ENCODE results near the gene SAMD4B.

SAMD4B gene

GRCh38 chr19:39349326-39349725 lies 7.1 kb downstream of the SAMD4B start:
- DNase-seq (ENCODE audit: low read depth, low spot score): no peak
- H3K4me3 ChIP-seq: no peak overlapping the region
- H3K27ac ChIP-seq: no peak overlapping the region
- H3K9ac ChIP-seq (ENCODE audit: insufficient read length): no peak overlapping the region
- TF ChIP-seq FOXP2 (optimal IDR thresholded peaks at IDR 0.05; ENCODE audit: control extremely low read depth, extremely low read length, insufficient read depth): no peak
- no peak for TF ChIP-seq EZH2 (IDR thresholded peaks at IDR 0.05)
- no peak for TF ChIP-seq POLR2AphosphoS5 (IDR thresholded peaks at IDR 0.05; ENCODE audit: borderline replicate concordance, low read depth, low read length)
- peaks cover 52% of the 10 kb centered on the region for H3K36me3 ChIP-seq (ENCODE audit: insufficient read depth, low read length)
- H3K9me3 ChIP-seq (ENCODE audit: low read depth, low read length): no peaks in the 10 kb centered on the region

- Histone ChIP-seq H3K36me3 (ENCODE audit: insufficient read depth, low read length) (peaks cover 61% of the 10 kb centered on the region), H3K27ac (no peak overlapping the region), H3K9me3 (ENCODE audit: low read depth, low read length) (no peaks in the 10 kb centered on the region), H3K4me3 (no peak overlapping the region), H3K9ac (ENCODE audit: insufficient read length) (no peak overlapping the region)
- no peak for TF ChIP-seq FOXP2 (optimal IDR thresholded peaks at IDR 0.05; ENCODE audit: control extremely low read depth, extremely low read length, insufficient read depth)
- no peak for TF ChIP-seq POLR2AphosphoS5 (IDR thresholded peaks at IDR 0.05; ENCODE audit: borderline replicate concordance, low read depth, low read length)
- no peak for TF ChIP-seq EZH2 (IDR thresholded peaks at IDR 0.05)
- DNase-seq (ENCODE audit: low read depth, low spot score): no peak
Observed at GRCh38 chr19:39350156-39350555, 7.9 kb downstream of the SAMD4B start.

- Histone ChIP-seq H3K27ac (no peak overlapping the region), H3K9me3 (ENCODE audit: low read depth, low read length) (no peaks in the 10 kb centered on the region)
Observed at GRCh38 chr19:39351537-39352064, 9.4 kb downstream of the SAMD4B start.

DNA sequence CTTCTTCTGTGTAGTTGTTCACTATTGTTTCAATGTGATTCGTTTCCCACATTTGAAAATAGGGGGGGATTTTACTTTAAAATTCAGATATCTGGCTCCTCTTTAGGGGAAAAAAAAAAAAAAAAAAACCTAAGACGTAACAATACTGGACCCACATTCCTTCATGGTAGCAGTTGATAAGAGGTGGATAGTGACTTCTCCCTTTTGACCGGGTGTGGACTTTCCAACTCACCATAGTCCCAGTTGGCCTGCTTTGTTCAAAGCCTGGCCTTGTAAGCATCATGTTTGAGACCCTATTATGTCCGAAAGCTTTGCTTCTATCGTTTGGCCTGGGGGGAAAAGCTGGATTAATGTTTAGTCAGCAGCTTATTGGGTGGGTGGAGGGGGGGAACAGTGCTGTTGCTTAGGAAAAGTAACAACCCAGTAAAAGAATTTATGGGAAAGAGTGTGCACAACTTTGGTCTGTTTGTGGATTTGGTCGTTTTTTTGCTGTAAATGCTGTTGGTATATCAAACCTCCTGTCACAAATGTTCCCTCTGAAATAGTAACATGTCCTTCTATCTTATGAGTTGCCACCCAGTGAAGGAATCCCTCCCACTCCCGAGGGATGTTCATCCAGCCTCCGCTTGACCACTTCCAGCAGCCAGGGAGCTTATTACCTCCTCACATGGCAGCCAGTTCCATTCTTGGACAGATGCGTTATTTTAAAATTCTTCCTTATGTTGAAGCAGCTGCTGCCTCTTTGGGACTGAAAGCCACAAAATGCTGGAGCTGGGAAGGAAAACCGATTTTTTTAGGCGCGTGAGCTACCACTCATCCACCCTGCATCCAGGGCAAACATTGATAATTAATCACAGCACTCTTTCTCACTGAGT lies 10.4 kb downstream of the SAMD4B start:
- no peak for DNase-seq (ENCODE audit: low read depth, low spot score)
- H3K27ac ChIP-seq: peak overlapping the region; percentile 39; the same call in 1 of the 2 replicates
- H3K4me3 ChIP-seq: no peak overlapping the region
- TF ChIP-seq EZH2 (IDR thresholded peaks at IDR 0.05): no peak
- no peak overlapping the region for H3K9ac ChIP-seq (ENCODE audit: insufficient read length)
- H3K36me3 ChIP-seq (ENCODE audit: insufficient read depth, low read length): peaks cover 69% of the 10 kb centered on the region
- no peaks in the 10 kb centered on the region for H3K9me3 ChIP-seq (ENCODE audit: low read depth, low read length)

More at GRCh38 chr19:39351537-39352064, 9.4 kb downstream of the SAMD4B start:
- no peak for DNase-seq (ENCODE audit: low read depth, low spot score)
- Histone ChIP-seq H3K9ac (ENCODE audit: insufficient read length) (no peak overlapping the region), H3K4me3 (no peak overlapping the region), H3K36me3 (ENCODE audit: insufficient read depth, low read length) (peaks cover 64% of the 10 kb centered on the region)
- TF ChIP-seq POLR2AphosphoS5 (IDR thresholded peaks at IDR 0.05; ENCODE audit: borderline replicate concordance, low read depth, low read length) (no peak), EZH2 (IDR thresholded peaks at IDR 0.05) (no peak), FOXP2 (optimal IDR thresholded peaks at IDR 0.05; ENCODE audit: control extremely low read depth, extremely low read length, insufficient read depth) (no peak)

DNA sequence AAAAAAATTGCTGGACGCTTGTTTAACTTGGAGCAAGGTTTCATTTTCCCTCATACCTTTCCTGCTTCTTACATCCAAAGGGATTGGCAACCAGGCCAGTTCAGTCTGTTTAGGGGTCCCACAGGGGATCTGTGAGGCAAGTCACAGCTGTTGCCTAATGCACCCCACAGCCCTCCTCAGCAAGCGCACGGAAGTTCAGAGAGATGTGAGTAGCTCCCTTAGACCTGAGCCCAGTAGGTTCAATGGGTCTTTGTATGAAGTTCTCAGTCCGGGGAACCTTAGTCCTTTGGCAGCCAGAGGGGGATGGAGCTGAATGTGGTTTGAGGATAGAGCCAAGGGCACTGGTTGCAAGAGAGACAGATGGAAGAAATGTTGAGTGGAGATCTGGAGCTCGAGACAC lies 13.0 kb downstream of the SAMD4B start:
- Histone ChIP-seq H3K4me3 (no peak overlapping the region), H3K36me3 (ENCODE audit: insufficient read depth, low read length) (peaks cover 72% of the 10 kb centered on the region), H3K27ac (no peak overlapping the region), H3K9me3 (ENCODE audit: low read depth, low read length) (no peaks in the 10 kb centered on the region), H3K9ac (ENCODE audit: insufficient read length) (no peak overlapping the region)
- TF ChIP-seq EZH2 (IDR thresholded peaks at IDR 0.05) (no peak), POLR2AphosphoS5 (IDR thresholded peaks at IDR 0.05; ENCODE audit: borderline replicate concordance, low read depth, low read length) (no peak), FOXP2 (optimal IDR thresholded peaks at IDR 0.05; ENCODE audit: control extremely low read depth, extremely low read length, insufficient read depth) (no peak)
- no peak for DNase-seq (ENCODE audit: low read depth, low spot score)

- TF ChIP-seq FOXP2 (optimal IDR thresholded peaks at IDR 0.05; ENCODE audit: control extremely low read depth, extremely low read length, insufficient read depth) (no peak), POLR2AphosphoS5 (IDR thresholded peaks at IDR 0.05; ENCODE audit: borderline replicate concordance, low read depth, low read length) (no peak)
- H3K9me3 ChIP-seq (ENCODE audit: low read depth, low read length): no peaks in the 10 kb centered on the region
- no peak overlapping the region for H3K9ac ChIP-seq (ENCODE audit: insufficient read length)
- no peak for DNase-seq (ENCODE audit: low read depth, low spot score)
- H3K27ac ChIP-seq: no peak overlapping the region
- peaks cover 78% of the 10 kb centered on the region for H3K36me3 ChIP-seq (ENCODE audit: insufficient read depth, low read length)
- H3K4me3 ChIP-seq: no peak overlapping the region
Observed at GRCh38 chr19:39356073-39356472, 13.9 kb downstream of the SAMD4B start.

DNA sequence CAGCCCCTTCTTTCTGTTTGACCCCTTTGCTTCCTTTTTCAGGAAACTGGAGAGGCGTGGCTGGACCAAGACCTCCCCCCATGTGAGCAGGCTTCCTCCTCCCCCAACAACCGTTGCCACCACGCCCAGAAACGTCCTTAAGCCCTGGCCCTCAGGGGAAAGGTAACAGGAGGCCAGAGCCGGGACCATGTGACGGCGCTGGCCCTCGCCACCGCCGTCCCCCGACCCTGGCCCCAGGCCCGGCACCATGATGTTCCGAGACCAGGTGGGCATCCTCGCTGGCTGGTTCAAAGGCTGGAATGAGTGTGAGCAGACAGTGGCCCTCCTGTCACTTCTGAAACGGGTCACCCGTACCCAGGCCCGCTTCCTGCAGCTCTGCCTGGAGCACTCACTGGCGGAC lies 14.4 kb downstream of the SAMD4B start:
- DNase-seq (ENCODE audit: low read depth, low spot score): no peak
- no peaks in the 10 kb centered on the region for H3K9me3 ChIP-seq (ENCODE audit: low read depth, low read length)
- H3K36me3 ChIP-seq (ENCODE audit: insufficient read depth, low read length): peaks cover 76% of the 10 kb centered on the region
- TF ChIP-seq EZH2 (IDR thresholded peaks at IDR 0.05): no peak
- no peak for TF ChIP-seq FOXP2 (optimal IDR thresholded peaks at IDR 0.05; ENCODE audit: control extremely low read depth, extremely low read length, insufficient read depth)
- no peak for TF ChIP-seq POLR2AphosphoS5 (IDR thresholded peaks at IDR 0.05; ENCODE audit: borderline replicate concordance, low read depth, low read length)
- no peak overlapping the region for H3K4me3 ChIP-seq
- no peak overlapping the region for H3K9ac ChIP-seq (ENCODE audit: insufficient read length)
- no peak overlapping the region for H3K27ac ChIP-seq

- Histone ChIP-seq H3K4me3 (no peak overlapping the region), H3K9me3 (ENCODE audit: low read depth, low read length) (no peaks in the 10 kb centered on the region), H3K9ac (ENCODE audit: insufficient read length) (no peak overlapping the region), H3K36me3 (ENCODE audit: insufficient read depth, low read length) (peaks cover 76% of the 10 kb centered on the region), H3K27ac (no peak overlapping the region)
- TF ChIP-seq POLR2AphosphoS5 (IDR thresholded peaks at IDR 0.05; ENCODE audit: borderline replicate concordance, low read depth, low read length) (no peak), EZH2 (IDR thresholded peaks at IDR 0.05) (no peak), FOXP2 (optimal IDR thresholded peaks at IDR 0.05; ENCODE audit: control extremely low read depth, extremely low read length, insufficient read depth) (no peak)
- DNase-seq (ENCODE audit: low read depth, low spot score): no peak
Observed at GRCh38 chr19:39359026-39359425, 16.8 kb downstream of the SAMD4B start.
